BLaER1 treated with 17β-estradiol and CSF1 and Interleukin-3, amounts not matched to agents 10 nM and 100 nM (cell line): ENCODE measurements around the gene COL9A3.

ENCODE experiments used
- H3K27ac ChIP-seq, 11 experiments: shearing (Covaris generic); formaldehyde crosslinking; 2 replicates each; pipeline ENCODE4 v1.8.1; 2022
- H3K27me3 ChIP-seq, 11 experiments: shearing (Covaris generic); formaldehyde crosslinking; 2 replicates each; pipeline ENCODE4 v1.8.1; 2022
- H3K36me3 ChIP-seq, 11 experiments: shearing (Covaris generic); formaldehyde crosslinking; 2 replicates each; pipeline ENCODE4 v1.8.1; 2022
- H3K4me1 ChIP-seq, 10 experiments: shearing (Covaris generic); formaldehyde crosslinking; 2 replicates each; pipeline ENCODE4 v1.8.1; 2022
- H3K4me2 ChIP-seq, 11 experiments: shearing (Covaris generic); formaldehyde crosslinking; 2 replicates each; pipeline ENCODE4 v1.8.1; 2022
- H3K4me3 ChIP-seq, 10 experiments: shearing (Covaris generic); formaldehyde crosslinking; 2 replicates each; pipeline ENCODE4 v1.8.1; 2022
- H3K9ac ChIP-seq, 11 experiments: shearing (Covaris generic); formaldehyde crosslinking; 2 replicates each; pipeline ENCODE4 v1.8.1; 2022
- H3K9me3 ChIP-seq, 11 experiments: shearing (Covaris generic); formaldehyde crosslinking; replicated peaks in 1 of 11; 2 replicates each; pipeline ENCODE4 v1.8.1; 2022
- H4K20me1 ChIP-seq, 11 experiments: shearing (Covaris generic); formaldehyde crosslinking; 2 replicates each; pipeline ENCODE4 v1.8.1; 2022
- Cebpa-rat ChIP-seq, 11 experiments: shearing (Covaris generic); IDR thresholded peaks; 2 replicates each; pipeline ENCODE4 v1.8.1; 2022

COL9A3 gene

DNA sequence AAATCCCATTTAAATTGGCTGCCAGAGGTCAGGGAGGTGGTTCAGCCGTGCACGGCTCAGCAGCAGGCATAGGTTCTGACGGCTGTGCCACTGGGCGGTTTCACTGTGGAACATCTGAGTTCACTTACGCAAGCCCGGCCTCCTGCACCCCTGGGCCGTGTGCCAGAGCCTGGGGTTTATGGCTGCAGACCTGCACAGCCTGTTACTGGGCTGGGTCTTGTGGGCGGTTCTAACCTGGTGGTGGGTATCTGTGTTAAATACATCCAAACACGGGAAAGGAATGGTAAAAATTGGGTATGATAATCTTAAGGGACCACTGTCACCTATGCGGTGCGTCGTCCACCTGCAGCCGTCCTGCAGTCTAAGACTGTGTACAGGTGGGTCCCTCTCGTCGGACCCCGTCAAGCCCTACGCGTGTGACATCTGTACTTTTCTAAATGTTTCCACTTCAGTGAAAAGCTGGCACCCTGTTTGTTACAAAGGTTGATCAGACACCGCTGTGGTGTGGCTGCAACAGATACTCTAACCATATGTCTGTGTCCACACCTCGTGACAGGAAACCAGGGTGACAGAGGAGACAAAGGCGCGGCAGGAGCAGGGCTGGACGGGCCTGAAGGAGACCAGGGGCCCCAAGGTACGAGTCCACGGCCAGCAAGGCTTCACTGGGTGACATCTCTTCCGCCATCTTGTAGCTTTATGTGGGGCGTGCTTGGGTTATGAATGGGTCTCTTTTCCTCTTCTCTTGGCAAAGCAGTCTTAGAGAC, 21.5 kb downstream of the COL9A3 start:
- Histone ChIP-seq H3K9me3 (peaks cover 0 to 9% (median 0%) of the 10 kb centered on the region in 11 experiments; a peak in 1 of 22 replicates), H3K9ac (no peak overlapping the region), H3K4me2 (peak overlapping the region; percentile 28 to 99 (median 68)), H3K4me1 (peaks cover 27 to 61% (median 54%) of the 10 kb centered on the region in 10 experiments), H3K27me3 (0 out of 22 replicates have a peak, but pooled peaks cover 0 to 4% (median 0%) of the 10 kb centered on the region in 11 experiments), H3K27ac (peak overlapping the region in 5 of 11 experiments; percentile 16 to 24 (median 23); a peak in 6 of 22 replicates), H4K20me1 (no peaks in the 10 kb centered on the region), H3K4me3 (no peak overlapping the region), H3K36me3 (peaks cover 0 to 32% (median 10%) of the 10 kb centered on the region in 11 experiments; a peak in 9 of 22 replicates)
- peak in 2 of 11 experiments; percentile 29 to 42; a peak in 2 of 22 replicates for TF ChIP-seq Cebpa-rat (IDR thresholded peaks at IDR 0.05)

DNA sequence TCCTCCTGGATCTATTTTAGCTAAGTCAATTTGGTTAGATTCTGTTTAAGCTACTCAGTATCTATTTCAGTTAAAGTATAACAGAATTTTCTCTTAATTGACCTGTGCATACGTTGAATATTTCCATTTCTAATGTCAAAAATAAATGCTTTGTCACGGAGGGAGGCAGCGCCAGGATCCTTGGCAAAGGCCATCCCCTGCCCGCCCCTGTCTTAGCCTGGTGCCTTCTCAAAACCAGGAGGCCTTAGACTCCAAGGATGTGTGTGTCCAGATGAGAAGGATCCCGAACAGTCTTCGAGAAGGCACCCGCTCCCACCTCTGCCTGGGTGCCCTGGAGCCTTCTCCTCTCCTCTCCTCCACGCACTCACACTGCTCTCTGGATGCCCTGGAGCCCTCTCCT, 22.4 kb downstream of the COL9A3 start:
- H3K27ac ChIP-seq, result no peak overlapping the region
- 0 out of 22 replicates have a peak, but pooled peaks cover 0 to 4% (median 0%) of the 10 kb centered on the region in 11 experiments for H3K27me3 ChIP-seq
- H3K4me2 ChIP-seq, result no peak overlapping the region
- peaks cover 0 to 42% (median 17%) of the 10 kb centered on the region in 11 experiments; a peak in 15 of 22 replicates for H3K36me3 ChIP-seq
- H4K20me1 ChIP-seq, result no peaks in the 10 kb centered on the region
- H3K9ac ChIP-seq, result no peak overlapping the region
- TF ChIP-seq Cebpa-rat (IDR thresholded peaks at IDR 0.05), result no peak
- H3K4me3 ChIP-seq, result no peak overlapping the region
- peaks cover 0 to 9% (median 0%) of the 10 kb centered on the region in 11 experiments; a peak in 1 of 22 replicates for H3K9me3 ChIP-seq
- peaks cover 27 to 52% (median 44%) of the 10 kb centered on the region in 10 experiments for H3K4me1 ChIP-seq

DNA sequence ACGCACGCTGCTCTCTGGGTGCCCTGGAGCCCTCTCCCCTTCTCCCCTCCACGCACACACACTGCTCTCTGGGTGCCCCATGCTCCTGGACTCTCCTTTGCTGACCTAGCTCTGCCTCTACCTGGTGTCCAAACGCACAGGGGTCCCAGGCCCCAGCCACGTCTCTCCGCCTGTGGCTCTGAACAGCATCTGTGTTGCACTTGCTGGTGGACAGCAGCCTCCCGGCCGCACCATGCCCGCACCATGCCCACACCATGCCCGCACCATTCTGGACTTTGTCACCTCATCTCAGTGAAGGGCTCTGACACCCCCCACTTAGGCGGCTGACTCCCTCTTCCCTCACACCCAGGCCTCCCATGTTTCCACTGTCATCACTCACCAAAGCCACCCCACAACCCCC, 23.0 kb downstream of the COL9A3 start:
- Histone ChIP-seq H3K36me3 (peaks cover 0 to 47% (median 21%) of the 10 kb centered on the region in 11 experiments; a peak in 18 of 22 replicates), H3K9ac (no peak overlapping the region), H3K27me3 (0 out of 22 replicates have a peak, but pooled peaks cover 0 to 4% (median 0%) of the 10 kb centered on the region in 11 experiments), H3K4me2 (no peak overlapping the region), H3K4me3 (no peak overlapping the region), H4K20me1 (no peaks in the 10 kb centered on the region), H3K27ac (0 out of 22 replicates have a peak overlapping the region, but pooled peaks of 1 of the 11 experiments have one; percentile 3), H3K9me3 (peaks cover 0 to 9% (median 0%) of the 10 kb centered on the region in 11 experiments; a peak in 1 of 22 replicates), H3K4me1 (peaks cover 27 to 46% (median 39%) of the 10 kb centered on the region in 10 experiments)
- TF ChIP-seq Cebpa-rat (IDR thresholded peaks at IDR 0.05), result no peak

DNA sequence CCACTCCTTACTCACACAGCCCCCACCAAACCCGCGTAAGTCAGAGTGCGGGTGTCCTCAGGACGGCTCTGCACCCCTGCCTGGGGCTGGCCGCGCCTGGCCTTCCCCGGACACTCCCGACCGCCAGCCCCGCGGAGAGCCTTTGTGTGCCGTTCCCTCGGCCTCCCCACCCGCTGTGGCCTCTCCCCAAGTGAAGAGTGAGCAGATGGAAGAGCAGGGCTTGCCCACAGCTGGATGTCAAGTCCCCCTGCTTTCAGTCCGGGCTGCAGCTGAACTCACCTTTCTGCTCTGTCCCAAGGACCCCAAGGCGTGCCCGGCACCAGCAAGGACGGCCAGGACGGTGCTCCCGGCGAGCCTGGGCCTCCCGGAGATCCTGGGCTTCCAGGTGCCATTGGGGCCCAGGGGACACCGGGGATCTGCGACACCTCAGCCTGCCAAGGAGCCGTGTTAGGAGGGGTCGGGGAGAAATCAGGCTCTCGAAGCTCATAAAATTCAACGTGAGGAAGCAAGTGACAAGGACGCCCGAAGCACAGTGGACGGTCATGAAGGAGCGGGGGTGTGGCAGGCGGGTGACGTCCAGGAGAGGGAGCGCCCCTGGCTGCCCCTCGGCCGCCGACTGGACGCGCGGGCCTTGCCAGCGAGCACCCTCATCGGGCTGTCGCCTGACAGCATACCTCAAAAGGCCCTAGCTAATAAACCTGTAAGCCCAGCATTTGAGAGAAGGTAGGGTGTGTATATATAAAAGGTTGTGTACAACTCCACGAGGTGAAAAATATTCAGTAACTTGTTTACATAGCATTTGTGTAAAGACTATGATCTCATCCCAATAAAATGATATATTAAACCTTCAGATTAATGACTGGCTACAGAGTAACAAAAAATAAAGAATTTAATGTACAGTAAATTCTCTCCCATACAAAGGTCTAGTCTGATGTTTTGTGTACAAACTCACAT, 23.7 kb downstream of the COL9A3 start:
- H3K36me3 ChIP-seq, result peaks cover 4 to 54% (median 28%) of the 10 kb centered on the region in 11 experiments; a peak in 20 of 22 replicates
- H4K20me1 ChIP-seq, result no peaks in the 10 kb centered on the region; a peak in 1 of 22 replicates
- TF ChIP-seq Cebpa-rat (IDR thresholded peaks at IDR 0.05), result no peak
- peak overlapping the region in 1 of 11 experiments; percentile 3; a peak in 1 of 22 replicates for H3K27ac ChIP-seq
- H3K27me3 ChIP-seq, result 0 out of 22 replicates have a peak, but pooled peaks cover 0 to 4% (median 0%) of the 10 kb centered on the region in 11 experiments
- H3K9ac ChIP-seq, result no peak overlapping the region
- H3K4me1 ChIP-seq, result peaks cover 27 to 44% (median 35%) of the 10 kb centered on the region in 10 experiments
- H3K9me3 ChIP-seq, result peaks cover 0 to 9% (median 0%) of the 10 kb centered on the region in 11 experiments; a peak in 1 of 22 replicates
- H3K4me3 ChIP-seq, result no peak overlapping the region
- H3K4me2 ChIP-seq, result no peak overlapping the region

DNA sequence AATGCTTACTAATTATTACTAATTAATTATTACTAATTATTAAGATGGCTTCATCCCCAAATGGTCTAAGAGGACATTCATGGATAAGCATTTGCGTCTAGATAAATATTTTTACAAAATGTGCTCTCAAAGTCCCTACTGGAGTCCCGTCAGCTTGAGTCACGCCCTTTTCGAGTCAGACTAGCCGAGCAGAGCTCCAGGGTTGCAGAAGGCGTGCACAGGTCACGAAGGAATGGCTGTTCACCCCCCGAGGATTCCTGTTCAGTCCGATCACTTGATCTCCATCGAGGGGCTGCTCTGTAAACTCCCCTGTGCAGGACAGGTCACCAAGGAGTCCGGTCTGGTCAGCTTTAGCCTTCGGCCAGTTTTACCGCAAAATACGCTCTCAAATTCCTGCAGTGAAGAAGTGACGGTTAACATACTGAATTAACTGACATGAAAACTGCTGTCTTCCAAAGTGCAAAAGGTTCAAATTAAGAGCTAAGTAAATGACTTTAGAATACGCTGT, 24.9 kb downstream of the COL9A3 start:
- no peaks in the 10 kb centered on the region for H3K27me3 ChIP-seq
- peaks cover 7 to 60% (median 35%) of the 10 kb centered on the region in 11 experiments; a peak in 20 of 22 replicates for H3K36me3 ChIP-seq
- no peak overlapping the region for H3K27ac ChIP-seq
- no peak overlapping the region for H3K4me3 ChIP-seq
- no peak overlapping the region for H3K4me2 ChIP-seq
- H3K9me3 ChIP-seq, result peaks cover 0 to 7% (median 0%) of the 10 kb centered on the region in 11 experiments; a peak in 1 of 22 replicates
- H4K20me1 ChIP-seq, result peaks cover 0 to 8% (median 0%) of the 10 kb centered on the region in 11 experiments; a peak in 4 of 22 replicates
- TF ChIP-seq Cebpa-rat (IDR thresholded peaks at IDR 0.05), result no peak
- H3K9ac ChIP-seq, result no peak overlapping the region
- peaks cover 25 to 44% (median 35%) of the 10 kb centered on the region in 10 experiments for H3K4me1 ChIP-seq

DNA sequence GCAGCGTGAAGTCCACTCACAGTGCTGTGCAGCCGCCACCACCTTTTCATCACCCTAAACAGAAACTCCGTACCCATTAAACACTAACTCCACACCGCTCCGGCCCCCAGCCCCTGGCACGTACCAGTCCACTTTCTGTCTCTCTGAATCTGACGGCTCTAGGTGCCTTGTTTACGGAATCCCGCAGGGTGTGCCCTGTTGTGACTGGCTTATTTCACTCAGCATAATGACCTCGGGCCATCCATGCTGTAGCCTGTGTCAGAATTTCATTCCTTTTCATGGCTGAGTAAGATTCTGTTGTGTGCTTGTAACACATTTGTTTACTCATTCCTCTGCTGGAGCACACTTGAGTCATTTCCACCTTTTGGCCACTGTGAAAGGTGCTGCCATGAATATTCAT, 26.8 kb downstream of the COL9A3 start:
- Histone ChIP-seq H3K9me3 (no peaks in the 10 kb centered on the region), H3K36me3 (peaks cover 7 to 63% (median 39%) of the 10 kb centered on the region in 11 experiments; a peak in 21 of 22 replicates), H3K9ac (no peak overlapping the region), H4K20me1 (peaks cover 0 to 26% (median 5%) of the 10 kb centered on the region in 11 experiments; a peak in 8 of 22 replicates), H3K27ac (no peak overlapping the region), H3K4me3 (no peak overlapping the region), H3K27me3 (no peaks in the 10 kb centered on the region), H3K4me2 (no peak overlapping the region), H3K4me1 (peaks cover 12 to 40% (median 28%) of the 10 kb centered on the region in 10 experiments)
- TF ChIP-seq Cebpa-rat (IDR thresholded peaks at IDR 0.05), result no peak

DNA sequence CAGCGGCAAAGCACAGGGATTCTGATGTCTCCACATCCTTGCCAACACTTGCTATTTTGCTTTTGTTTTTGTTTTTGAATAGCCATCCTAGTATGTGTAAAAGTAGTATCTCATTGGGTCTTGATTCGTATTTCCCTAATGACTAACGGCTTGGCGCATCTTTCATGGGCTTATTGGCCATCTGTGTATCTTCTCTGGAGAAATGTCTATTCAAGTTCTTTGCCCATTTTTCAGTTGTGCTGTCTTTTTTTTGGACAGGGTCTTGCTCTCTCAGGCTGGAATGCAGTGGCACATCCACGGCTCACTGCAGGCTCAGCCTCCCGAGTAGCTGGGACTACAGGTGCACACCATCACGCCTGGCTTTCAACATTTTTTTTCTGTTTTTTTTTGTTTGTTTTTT, 27.3 kb downstream of the COL9A3 start:
- no peak for TF ChIP-seq Cebpa-rat (IDR thresholded peaks at IDR 0.05)
- no peak overlapping the region for H3K27ac ChIP-seq
- no peak overlapping the region for H3K9ac ChIP-seq
- H3K36me3 ChIP-seq, result peaks cover 7 to 64% (median 37%) of the 10 kb centered on the region in 11 experiments; a peak in 21 of 22 replicates
- H4K20me1 ChIP-seq, result peaks cover 0 to 32% (median 5%) of the 10 kb centered on the region in 11 experiments; a peak in 8 of 22 replicates
- H3K9me3 ChIP-seq, result no peaks in the 10 kb centered on the region
- no peaks in the 10 kb centered on the region for H3K27me3 ChIP-seq
- H3K4me3 ChIP-seq, result no peak overlapping the region
- no peak overlapping the region for H3K4me2 ChIP-seq
- peaks cover 12 to 42% (median 25%) of the 10 kb centered on the region in 10 experiments for H3K4me1 ChIP-seq
